HG03378 (cell line): ENCODE measurements around the gene ADGRG1.
"Not testable (repeated sequence)": the region's sequence is repeated elsewhere in the genome, so short reads cannot be mapped to it uniquely, and the experiment has no call there.

Source experiments
- ATAC-seq: cut with Tn5 transposase; IDR thresholded peaks from one replicate; pipeline ENCODE4 v1.9.1; 2021; ENCODE audit warnings: mild to moderate bottlenecking, moderate library complexity; ENCODE audit not compliant: unreplicated experiment

The ADGRG1 gene

GRCh38 chr16:57695680-57696069, 67.2 kb downstream of the ADGRG1 start:
- no peak for ATAC-seq

DNA sequence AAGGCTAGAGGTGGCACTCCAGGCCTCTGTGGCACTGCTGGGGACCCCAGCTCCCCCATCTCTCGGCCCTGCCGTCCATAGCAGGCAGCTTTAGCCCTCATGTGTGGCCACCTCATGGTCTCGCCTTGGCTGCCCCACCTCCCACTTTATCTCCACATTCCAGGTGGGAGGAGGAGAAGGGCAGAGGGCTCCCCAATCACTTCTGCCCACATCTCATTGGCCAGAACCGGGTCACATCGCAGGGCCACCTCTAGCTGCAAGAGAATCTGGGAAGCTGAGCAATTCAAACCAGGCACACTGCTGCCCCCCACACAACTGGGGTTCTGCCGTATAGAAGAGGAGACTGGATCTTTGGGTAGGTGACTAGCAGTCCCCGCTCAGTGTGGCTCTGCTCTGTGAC, 67.8 kb downstream of the ADGRG1 start:
- ATAC-seq, result no peak

GRCh38 chr16:57697896-57698537, 69.6 kb downstream of the ADGRG1 start:
- ATAC-seq, result no peak

DNA sequence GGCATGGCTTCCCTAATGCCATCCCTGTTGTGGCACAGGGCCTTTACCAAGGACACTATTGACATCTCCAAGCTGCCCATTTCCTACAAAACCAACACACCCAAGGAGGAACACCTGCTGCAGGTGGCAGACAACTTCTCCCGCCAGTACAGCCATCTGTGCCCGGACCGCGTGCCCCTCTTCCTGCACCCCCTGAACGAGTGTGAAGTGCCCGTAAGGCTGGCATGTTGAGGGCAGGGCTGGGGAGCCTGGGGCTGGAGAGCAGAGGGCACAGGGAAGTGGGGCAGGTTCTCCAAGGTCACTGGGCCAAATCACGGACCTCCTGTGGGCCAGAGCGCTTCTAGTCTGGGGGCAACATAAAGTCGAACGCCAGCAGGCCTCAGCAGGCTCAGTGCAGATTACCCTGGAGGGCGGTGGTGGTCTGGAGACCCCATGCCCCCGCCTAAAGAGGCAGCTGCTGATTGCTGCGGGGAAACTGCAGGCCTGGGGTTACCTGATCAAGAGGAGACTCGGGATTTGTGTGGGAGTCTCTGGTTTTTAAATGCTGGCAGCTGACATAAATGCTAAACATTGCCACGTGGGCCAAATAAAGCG, 70.5 kb downstream of the ADGRG1 start:
- ATAC-seq, result no peak

- ATAC-seq, result no peak
Observed at GRCh38 chr16:57699481-57699880, 71.1 kb downstream of the ADGRG1 start.

DNA sequence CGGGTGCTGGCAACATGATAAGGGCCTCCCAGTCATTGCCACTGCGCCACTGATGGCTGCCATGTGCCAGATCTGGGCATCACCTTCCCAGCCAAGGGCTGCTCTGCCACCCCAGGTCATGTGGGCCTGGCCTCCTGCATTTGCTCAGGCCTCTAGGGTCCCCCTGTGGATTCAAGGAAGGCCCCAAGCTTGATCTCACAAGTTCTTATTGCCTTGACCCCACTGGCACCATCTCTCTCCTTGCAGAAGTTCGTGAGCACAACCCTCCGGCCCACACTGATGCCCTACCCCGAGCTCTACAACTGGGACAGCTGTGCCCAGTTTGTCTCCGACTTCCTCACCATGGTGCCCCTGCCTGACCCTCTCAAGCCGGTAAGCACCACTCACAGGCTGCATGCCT, 71.5 kb downstream of the ADGRG1 start:
- ATAC-seq, result no peak

GRCh38 chr16:57700781-57701551, 72.5 kb downstream of the ADGRG1 start:
- ATAC-seq, result no peak

DNA sequence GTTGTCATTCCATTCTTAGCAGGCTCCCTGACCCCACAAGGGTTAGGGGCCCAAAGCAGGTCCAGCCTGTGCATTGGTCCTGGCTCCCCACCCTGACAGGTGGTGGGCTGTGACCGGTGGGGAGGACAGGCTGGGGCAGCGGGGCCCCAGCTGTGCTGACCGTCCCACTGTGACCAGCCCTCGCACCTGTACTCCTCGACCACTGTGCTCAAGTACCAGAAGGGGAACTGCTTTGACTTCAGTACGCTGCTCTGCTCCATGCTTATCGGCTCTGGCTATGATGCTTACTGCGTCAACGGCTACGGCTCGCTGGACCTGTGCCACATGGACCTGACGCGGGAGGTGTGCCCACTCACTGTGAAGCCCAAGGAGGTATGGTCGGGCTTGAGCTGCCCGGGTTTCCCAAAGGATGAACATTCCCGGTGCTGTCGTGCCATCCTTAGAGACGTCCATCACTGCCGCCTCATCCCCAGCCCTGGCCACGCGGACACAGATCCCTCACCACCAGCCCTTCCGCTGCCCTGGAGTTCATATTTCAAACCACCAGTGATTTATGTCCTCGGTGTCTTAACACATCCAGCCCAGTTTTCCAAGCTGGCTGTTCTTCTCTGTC, 73.4 kb downstream of the ADGRG1 start:
- no peak for ATAC-seq

DNA sequence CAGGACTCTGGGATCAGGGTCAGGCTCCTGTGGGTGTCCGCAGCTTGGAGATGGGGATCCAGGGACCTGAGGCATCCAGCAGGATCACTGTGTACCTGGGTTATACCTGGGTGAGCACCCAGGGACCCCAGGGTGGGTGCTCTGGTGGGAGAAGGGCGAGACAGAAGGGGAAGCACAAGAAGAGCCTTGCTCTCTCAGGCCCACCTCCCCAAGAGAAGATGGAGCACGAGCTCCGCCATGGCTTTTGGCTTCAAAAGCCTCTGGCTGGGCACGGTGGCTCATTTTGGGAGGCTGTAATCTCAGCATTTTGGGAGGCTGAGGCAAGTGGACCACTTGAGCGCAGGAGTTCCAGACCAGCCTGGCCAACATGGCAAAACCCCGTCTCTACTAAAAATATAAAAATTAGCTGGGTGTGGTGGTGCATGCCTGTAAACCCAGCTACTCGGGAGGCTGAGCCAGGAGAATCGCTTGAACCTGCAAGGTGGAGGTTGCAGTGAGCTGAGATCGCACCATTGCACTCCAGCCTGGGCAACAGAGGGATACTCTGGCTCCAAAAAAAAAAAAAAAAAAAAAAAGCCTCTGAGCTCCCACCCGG, 75.1 kb downstream of the ADGRG1 start:
- no peak for ATAC-seq

GRCh38 chr16:57704011-57704904, 75.8 kb downstream of the ADGRG1 start:
- no peak for ATAC-seq

GRCh38 chr16:57704905-57705852, 76.7 kb downstream of the ADGRG1 start:
- no peak for ATAC-seq

GRCh38 chr16:57706717-57707116, 78.3 kb downstream of the ADGRG1 start:
- no peak for ATAC-seq

- ATAC-seq, result no peak
Observed at GRCh38 chr16:57707331-57707730, 78.9 kb downstream of the ADGRG1 start.

GRCh38 chr16:57708168-57708567, 79.7 kb downstream of the ADGRG1 start:
- ATAC-seq, result no peak

DNA sequence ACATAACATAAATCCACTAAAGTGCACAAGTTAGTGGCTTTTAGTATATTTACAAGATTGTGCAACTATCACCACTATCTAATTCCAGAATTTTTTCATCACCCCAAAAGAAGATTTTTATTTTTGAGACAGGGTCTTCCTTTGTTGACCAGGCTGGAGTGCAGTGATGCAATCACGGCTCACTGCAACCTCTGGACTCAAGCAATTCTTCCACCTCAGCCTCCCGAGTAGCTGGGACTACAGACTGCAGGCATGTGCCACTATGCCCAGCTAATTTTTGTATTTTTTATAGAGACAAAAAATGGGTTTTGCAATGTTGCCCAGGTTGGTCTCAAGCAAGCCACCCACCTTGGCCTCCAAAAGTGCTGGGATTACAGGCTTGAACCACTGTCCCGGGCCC, 81.2 kb downstream of the ADGRG1 start:
- no peak for ATAC-seq

DNA sequence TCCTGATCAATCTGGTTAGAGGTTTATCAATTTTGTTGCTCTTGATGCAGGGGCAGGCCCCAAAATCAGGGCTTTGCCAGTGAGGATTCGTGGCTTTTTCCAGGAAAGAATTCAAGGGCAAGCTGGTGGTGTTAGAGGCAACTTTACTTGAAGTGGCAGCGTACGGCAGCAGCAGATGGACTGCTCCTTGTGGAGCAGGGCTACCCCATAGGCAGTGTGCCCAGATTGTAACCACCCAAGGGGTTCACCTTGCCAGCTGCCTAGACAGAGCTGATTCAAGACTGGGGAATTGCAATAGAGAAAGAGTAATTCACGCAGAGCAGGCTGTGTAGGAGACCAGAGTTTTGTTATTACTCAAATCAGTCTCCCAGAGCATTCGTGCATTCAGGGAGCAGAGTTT, 82.9 kb downstream of the ADGRG1 start:
- ATAC-seq, result no peak

GRCh38 chr16:57711993-57712392, 83.6 kb downstream of the ADGRG1 start:
- ATAC-seq, result no peak

- not testable (repeated sequence) for ATAC-seq
Observed at GRCh38 chr16:57712569-57712968, 84.1 kb downstream of the ADGRG1 start.

DNA sequence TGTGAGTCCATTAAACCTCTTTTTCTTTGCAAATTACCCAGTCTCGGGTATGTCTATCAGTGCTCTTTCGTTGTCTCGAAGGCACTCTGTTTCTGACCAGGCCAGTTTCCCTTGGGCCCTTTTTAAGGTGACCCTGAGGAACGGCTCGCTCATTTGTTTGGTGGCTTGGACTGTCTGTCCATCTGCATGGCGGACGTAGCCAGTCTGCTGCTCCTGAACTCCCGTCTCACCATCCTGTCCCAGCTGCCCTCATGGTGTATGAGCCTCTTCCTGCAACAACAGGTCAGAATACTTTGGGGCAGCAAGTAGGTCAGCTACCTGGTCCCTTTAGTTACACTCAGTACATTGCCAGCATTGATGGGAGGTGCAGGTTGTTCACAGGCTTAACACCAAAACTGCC, 85.2 kb downstream of the ADGRG1 start:
- no peak for ATAC-seq
